ENCODE results near the gene CDK5R2.
"Not testable (repeated sequence)": the region's sequence is repeated elsewhere in the genome, so short reads cannot be mapped to it uniquely, and the experiment has no call there.

The CDK5R2 gene

DNA sequence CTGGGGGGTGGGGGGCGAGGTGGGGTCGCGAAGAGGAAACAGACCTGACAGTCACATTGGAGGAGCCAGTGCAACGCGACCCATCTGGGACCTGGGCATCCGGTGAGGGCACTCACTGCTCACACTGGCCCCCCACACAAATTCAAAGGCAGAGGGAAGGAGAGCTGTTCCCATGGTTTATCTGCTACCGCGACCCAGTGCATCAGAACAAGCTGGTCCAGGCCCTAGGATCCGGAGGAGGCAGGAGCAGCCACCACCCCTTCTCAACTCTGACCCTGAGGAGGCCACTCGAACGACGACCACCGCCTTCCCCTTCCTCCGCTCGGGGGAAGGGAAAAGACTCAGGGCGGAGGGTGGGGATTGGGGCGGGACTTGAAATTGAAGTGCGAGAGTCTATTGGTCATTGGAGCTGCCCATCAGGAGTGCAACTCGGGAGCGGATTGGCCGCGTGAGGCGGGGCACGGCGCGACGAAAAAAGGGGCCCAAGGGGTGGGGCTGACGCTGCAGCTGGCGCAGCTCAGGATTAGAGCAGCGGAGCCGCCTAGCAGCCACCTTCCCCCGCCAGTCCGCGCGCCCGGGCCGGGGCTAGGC, at the start of gene CDK5R2:
CDK5R2 (plus strand) TSS at position 526 of the 591 bp plus-strand sequence. CDS start 155 bp downstream, outside the sequence.
- TF ChIP-seq POLR2A (IDR thresholded peaks at IDR 0.05; ENCODE audit: low read depth, low read length) = no peak
- DNase-seq (ENCODE audit: insufficient read length, low spot score) = peak; percentile 100
- no peak for FAIRE-seq

DNA sequence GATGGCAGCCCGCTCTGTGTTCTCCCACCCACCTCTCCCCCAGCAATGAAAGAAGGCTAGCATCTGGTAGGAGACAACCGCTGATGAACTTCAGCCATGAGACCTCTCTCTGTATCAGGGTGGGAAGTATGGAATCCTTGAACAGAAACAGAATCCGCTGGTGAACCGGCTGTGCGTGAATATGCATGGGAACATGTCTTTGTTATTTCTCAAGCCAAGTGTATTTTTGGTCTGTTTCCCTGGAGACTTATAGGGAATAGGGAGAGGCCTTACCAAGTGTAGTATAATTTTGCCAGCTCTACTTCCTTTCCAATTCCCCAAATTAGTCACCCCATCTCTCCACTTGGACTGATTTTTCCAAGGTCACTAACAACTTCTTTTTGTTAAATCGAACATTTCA, 48.7 kb upstream of the CDK5R2 start:
- no peak for DNase-seq (ENCODE audit: insufficient read length, low spot score)
- TF ChIP-seq POLR2A (IDR thresholded peaks at IDR 0.05; ENCODE audit: low read depth, low read length) = no peak
- no peak for FAIRE-seq

DNA sequence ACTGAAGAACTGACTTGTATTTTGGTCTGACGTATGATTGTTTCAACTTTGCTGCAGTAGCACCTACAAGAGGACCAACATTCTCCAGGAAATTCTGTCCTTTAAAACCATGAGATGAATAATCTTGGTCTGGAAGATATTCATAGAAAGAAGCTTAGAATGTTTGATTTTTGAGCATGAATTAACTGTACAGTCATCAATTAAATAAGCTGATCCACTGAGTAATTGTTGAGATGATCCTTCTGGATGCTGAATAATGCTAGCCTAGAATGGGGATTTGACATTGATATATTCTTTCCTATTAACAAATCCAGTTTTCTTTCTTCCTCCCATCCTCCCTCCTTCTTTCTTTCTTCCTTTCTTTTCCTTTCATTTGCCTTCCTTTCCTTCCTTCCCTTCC, 39.0 kb upstream of the CDK5R2 start:
- TF ChIP-seq POLR2A (IDR thresholded peaks at IDR 0.05; ENCODE audit: low read depth, low read length) = no peak
- no peak for FAIRE-seq
- no peak for DNase-seq (ENCODE audit: insufficient read length, low spot score)

DNA sequence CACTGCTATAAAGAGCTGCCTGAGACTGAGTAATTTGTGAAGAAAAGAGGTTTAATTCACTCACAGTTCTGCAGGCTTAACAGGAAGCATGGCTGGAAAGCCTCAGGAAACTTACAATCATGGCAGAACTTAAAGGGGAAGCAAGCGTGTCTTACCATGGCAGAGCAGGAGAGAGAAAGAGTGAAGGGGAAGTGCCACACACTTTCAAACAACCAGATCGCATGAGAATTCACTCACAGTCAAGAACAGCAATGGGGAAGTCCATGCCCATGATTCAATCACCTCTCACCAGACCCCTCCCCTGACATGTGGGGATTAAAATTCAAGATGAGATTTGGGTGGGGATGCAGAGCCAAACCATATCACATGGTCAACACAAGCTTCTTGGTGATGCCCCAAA, 34.7 kb upstream of the CDK5R2 start:
- DNase-seq (ENCODE audit: insufficient read length, low spot score) (no peak), FAIRE-seq (no peak)
- no peak for TF ChIP-seq POLR2A (IDR thresholded peaks at IDR 0.05; ENCODE audit: low read depth, low read length)

DNA sequence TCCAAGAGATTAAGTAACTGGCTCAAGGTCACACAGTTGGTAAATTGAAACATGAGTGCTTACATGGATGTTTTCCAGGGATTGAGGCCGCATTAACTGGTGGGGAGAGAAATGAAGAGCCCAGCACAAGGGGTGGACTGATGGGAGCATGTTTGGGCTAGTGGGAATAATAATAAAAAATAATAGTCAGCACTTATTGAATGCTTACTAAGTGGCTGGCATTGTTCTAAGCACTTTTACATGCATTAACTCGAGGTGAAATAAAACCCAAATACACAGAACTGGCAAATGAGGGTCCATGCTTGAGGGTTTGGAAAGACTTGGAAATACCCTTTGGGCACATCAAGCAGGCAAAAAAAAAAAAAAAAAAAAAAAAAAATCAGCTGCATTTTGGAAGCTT, 34.0 kb upstream of the CDK5R2 start:
- FAIRE-seq (no peak), DNase-seq (ENCODE audit: insufficient read length, low spot score) (no peak)
- no peak for TF ChIP-seq POLR2A (IDR thresholded peaks at IDR 0.05; ENCODE audit: low read depth, low read length)

DNA sequence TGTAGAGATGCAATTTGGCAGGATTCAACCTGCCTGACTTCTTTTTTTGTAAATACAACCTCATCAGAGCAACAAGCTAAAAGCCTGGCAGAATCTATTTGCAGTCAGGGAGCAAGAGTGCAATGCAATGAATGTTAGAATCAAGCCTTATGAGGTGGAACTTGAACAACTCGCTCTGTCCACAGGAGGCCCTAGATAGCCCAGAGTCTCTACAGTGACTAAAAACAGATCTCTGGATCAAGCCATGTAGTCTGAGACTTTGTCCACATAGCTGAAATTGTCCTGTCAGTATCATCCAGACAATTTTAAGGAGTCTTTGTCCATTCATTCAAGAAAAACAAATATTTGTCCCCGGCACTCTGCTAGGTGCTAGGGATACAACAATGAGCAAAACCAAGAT, 32.0 kb upstream of the CDK5R2 start:
- no peak for DNase-seq (ENCODE audit: insufficient read length, low spot score)
- no peak for TF ChIP-seq POLR2A (IDR thresholded peaks at IDR 0.05; ENCODE audit: low read depth, low read length)
- FAIRE-seq = no peak

DNA sequence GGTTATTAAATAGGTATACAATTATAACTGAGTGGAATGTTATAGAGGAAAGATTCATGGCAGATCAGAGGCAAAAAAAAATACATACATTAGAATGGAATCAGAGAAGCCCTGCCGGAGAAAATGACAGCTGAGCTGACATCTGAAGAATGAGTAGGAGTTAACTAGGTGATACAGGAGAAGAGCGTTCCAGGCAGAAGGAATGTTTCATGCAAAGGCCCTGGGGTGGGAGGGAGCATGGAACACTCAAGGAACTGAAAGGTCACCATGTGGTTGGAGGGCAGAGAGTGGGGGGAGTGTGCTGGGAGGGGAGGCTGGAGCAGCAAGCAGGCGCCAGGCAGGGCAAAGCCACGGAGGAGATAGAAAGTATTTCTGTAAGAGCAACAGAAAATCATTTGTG, 31.6 kb upstream of the CDK5R2 start:
- no peak for TF ChIP-seq POLR2A (IDR thresholded peaks at IDR 0.05; ENCODE audit: low read depth, low read length)

DNA sequence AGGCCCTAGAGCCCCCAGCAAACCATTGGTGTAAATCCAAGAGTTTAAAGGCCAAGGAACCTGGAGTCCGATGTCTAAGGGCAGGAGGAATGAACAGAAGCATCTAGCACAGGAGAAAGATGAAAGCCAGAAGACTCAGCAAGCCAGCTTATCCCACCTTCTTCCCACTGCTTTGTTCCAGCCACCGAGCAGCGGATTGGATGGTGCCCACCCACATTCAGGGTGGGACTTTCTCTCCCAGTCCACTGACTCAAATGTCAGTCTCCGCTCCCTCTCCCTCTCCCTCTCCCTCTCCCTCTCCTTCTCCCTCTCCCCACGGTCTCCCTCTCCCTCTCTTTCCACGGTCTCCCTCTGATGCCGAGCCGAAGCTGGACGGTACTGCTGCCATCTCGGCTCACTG, 29.0 kb upstream of the CDK5R2 start:
- not testable (repeated sequence) for DNase-seq (ENCODE audit: insufficient read length, low spot score); FAIRE-seq

More for the DNA sequence above, 31.6 kb upstream of the CDK5R2 start:
- DNase-seq (ENCODE audit: insufficient read length, low spot score) = no peak
- no peak for FAIRE-seq

DNA sequence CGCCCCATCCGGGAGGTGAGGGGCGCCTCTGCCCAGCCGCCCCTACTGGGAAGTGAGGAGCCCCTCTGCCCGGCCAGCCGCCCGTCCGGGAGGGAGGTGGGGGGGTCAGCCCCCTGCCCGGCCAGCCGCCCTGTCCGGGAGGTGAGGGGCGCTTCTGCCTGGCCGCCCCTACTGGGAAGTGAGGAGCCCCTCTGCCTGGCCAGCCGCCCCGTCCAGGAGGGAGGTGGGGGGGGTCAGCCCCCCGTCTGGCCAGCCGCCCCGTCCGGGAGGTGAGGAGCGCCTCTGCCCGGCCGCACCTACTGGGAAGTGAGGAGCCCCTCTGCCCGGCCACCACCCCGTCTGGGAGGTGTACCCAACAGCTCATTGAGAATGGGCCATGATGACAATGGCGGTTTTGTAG, 27.7 kb upstream of the CDK5R2 start:
- not testable (repeated sequence) for FAIRE-seq; DNase-seq (ENCODE audit: insufficient read length, low spot score)

DNA sequence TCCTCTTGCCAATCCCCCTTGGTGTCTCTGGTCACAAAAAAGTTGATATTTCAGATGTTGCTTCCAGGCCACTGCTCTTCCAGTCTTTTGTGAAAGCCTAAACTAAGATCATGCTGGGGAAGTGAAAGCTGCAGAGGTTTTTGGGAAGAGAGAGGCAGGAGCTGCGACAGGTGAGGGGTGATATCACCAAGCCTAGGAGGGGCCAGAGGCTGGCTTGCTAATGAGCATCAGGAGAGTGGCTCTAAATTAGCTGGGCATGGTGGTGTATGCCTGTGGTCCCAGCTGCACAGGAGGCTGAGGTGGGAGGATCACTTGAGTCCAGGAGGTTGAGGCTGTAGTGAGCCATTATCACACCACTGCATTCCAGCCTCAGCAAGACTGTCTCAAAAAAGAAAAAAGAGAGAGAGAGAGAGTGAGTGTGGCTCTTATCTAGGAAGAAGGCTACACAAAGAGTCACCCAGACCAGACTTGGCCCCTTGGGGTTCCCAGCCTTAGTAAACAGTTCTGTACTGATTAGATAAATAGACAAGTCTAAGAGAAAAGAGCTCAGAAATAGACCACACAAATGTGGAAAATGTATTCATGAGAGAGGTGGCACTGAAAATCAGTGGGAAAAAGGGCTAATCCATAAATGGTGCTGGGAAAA, 14.6 kb upstream of the CDK5R2 start:
- DNase-seq (ENCODE audit: insufficient read length, low spot score) (no peak), FAIRE-seq (no peak)
- no peak for TF ChIP-seq POLR2A (IDR thresholded peaks at IDR 0.05; ENCODE audit: low read depth, low read length)

DNA sequence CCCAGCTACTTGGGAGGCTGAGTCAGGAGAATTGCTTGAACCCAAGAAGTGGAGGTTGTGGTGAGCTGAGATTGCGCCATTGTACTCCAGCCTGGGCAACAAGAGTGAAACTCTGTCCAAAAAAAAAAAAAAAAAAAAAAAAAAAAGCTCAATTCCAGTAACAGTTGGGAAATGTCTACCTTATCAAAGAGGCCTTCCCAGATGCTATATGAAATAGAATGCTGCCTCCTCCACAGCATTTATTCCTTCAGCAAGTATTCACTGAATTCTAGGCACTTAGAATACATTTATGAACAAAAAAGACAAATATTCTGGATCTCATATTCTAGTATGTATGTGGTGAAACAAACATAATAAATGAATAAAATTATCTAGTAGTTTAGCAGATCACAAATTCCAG, 12.8 kb upstream of the CDK5R2 start:
- FAIRE-seq (no peak), DNase-seq (ENCODE audit: insufficient read length, low spot score) (no peak)
- no peak for TF ChIP-seq POLR2A (IDR thresholded peaks at IDR 0.05; ENCODE audit: low read depth, low read length)

DNA sequence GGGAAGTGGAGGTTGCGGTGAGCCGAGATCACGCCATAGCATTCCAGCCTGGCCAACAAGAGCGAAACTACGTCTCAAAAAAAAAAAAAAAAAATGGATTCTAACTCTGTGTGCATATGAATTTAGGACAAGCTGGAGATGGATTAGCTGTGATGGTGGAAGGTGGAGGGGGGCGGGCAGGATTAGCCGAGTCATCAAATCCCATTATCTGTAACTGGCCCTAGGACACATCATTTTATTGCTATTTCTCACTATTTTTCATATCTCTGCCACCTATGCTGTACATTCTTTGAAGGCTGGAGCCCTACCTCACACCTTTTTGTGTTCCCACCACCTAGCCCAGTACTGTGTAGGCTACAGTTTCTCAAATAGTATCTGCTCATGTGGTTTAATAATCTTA, 7.3 kb upstream of the CDK5R2 start:
- FAIRE-seq = no peak
- no peak for TF ChIP-seq POLR2A (IDR thresholded peaks at IDR 0.05; ENCODE audit: low read depth, low read length)
- DNase-seq (ENCODE audit: insufficient read length, low spot score) = no peak

DNA sequence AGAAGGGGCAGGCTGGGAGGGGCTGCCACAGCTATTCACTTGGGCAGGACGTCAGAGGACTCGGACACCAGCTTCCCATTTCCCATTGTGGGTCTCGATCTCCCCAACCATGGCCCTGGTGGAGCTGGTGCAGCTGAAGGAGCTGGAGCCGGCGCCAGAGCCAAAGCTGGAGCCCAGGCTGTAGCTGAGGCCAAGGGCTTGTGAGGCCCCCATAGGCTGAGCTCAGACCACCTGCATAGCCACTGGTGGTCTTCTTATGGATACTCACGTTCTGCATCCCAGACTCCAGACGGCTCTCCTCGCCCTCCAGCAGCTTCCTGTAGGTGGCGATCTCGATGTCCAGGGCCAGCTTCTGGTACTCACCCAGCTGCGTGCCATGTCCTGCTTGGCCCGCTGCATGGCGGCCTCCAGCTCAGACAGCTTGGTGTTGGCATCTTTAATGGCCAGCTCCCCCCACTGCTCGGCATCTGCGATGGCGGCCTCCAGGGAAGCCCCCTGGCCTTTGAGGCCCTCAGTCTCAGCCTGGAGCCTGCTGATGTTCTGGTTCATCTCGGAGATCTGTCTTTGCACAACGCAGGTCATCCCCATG, 6.0 kb upstream of the CDK5R2 start:
- FAIRE-seq = no peak
- DNase-seq (ENCODE audit: insufficient read length, low spot score) = no peak
- no peak for TF ChIP-seq POLR2A (IDR thresholded peaks at IDR 0.05; ENCODE audit: low read depth, low read length)

DNA sequence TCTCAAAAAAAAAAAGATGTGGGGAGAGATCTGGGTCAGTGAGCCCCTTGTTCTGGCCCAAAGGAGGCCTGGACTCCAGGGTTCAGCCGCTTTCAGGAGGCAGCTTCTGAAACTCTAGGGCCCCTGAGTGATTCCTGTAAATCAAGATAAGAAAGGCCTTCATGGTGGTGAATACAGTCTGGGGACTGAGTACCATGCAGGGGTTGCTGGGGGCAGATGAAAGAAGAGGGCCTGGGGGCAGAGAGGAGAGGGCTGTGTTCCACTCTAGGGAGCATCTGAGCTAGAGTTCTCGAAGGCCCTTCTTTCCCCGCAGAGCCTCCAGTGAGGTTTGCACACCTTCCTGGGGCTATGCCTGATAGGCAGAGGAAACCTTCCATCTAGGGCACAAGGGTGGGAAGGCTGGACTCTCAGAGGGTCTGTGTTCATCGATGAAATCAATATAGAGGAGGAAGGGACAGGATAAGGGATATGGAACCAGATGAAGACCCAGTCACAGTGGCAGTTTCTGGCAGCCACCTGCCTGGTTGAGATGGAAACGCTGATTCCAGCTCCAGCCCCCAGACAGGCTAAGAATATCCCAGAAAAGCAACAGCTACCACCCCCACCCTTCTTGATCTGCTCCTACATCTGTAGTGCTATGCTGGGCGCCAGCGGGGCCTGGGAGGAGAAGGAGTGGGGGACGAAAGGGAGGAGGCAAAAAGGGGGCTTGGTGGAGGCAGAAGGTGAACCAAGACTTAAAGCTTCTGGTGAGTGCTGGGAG, 4.7 kb upstream of the CDK5R2 start:
- DNase-seq (ENCODE audit: insufficient read length, low spot score) = no peak
- no peak for TF ChIP-seq POLR2A (IDR thresholded peaks at IDR 0.05; ENCODE audit: low read depth, low read length)
- FAIRE-seq = no peak

DNA sequence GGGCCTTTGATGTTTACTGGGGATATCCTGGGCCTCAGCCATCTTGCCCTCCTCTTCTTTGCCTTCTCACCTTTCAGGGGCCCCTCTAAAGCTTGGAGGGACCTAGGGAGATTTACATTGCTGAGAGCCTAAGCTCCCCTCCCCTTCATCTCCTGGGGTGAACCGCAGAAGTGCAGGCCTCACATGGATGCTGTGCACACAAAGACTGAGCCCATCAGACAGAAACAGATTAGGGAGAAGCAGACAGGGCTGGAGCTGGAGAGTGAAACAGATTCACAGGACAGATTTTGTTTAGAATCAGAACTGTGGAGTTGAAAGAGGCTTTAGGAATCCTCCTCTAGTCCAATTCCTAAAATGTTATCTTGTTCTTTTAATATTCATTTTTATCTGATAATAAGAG, 3.4 kb upstream of the CDK5R2 start:
- no peak for DNase-seq (ENCODE audit: insufficient read length, low spot score)
- TF ChIP-seq POLR2A (IDR thresholded peaks at IDR 0.05; ENCODE audit: low read depth, low read length) = no peak
- no peak for FAIRE-seq

Data from H54 (cell line).